ENCODE measurements around the gene ZNF212.
"Not testable (repeated sequence)": the region's sequence is repeated elsewhere in the genome, so short reads cannot be mapped to it uniquely, and the experiment has no call there.

ZNF212 gene

DNA sequence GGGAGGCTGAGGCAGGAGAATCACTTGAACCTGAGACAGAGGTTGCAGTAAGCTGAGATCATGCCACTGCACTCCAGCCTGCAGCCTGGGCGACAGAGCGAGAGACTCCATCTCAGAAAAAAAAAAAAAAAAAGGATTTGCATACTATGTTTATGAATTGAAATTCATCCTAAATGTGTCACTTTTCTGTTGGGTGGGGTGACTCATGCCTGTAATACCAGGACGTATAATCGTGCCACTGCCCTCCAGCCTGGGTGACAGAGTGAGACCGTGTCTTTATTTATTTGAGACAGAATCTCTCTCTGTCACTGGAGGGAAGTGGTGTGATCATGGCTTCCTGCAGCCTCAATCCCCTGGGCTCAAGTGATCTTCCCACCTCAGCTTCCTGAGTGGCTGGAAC is 5.8 kb downstream of the ZNF212 start:
- Histone ChIP-seq H3K27ac (replicated peaks) (no peak overlapping the region), H3K4me3 (replicated peaks; ENCODE audit: insufficient read depth, low read length) (no peak overlapping the region), H3K27me3 (ENCODE audit: insufficient read depth, poor library complexity, severe bottlenecking) (no peaks in the 10 kb centered on the region)
- TF ChIP-seq GABPA (IDR thresholded peaks at IDR 0.05; ENCODE audit: low read depth) (no peak), REST (IDR thresholded peaks at IDR 0.05; ENCODE audit: insufficient replicate concordance, low read depth) (no peak), POLR2AphosphoS5 (IDR thresholded peaks at IDR 0.05; ENCODE audit: low read depth) (no peak), SPI1 (IDR thresholded peaks at IDR 0.05; ENCODE audit: borderline replicate concordance, low read depth) (no peak)
- TF ChIP-seq, protein P1, sequence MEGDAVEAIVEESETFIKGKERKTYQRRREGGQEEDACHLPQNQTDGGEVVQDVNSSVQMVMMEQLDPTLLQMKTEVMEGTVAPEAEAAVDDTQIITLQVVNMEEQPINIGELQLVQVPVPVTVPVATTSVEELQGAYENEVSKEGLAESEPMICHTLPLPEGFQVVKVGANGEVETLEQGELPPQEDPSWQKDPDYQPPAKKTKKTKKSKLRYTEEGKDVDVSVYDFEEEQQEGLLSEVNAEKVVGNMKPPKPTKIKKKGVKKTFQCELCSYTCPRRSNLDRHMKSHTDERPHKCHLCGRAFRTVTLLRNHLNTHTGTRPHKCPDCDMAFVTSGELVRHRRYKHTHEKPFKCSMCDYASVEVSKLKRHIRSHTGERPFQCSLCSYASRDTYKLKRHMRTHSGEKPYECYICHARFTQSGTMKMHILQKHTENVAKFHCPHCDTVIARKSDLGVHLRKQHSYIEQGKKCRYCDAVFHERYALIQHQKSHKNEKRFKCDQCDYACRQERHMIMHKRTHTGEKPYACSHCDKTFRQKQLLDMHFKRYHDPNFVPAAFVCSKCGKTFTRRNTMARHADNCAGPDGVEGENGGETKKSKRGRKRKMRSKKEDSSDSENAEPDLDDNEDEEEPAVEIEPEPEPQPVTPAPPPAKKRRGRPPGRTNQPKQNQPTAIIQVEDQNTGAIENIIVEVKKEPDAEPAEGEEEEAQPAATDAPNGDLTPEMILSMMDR (IDR thresholded peaks at IDR 0.05; ENCODE audit: insufficient read depth, low read length), result no peak
- no peak for DNase-seq (ENCODE audit: low read depth in 1 of 2, low spot score in 1 of 2)

GRCh38 chr7:149245744-149246143 is 6.3 kb downstream of the ZNF212 start:
- H3K27ac ChIP-seq (replicated peaks), result no peak overlapping the region
- H3K27me3 ChIP-seq (ENCODE audit: insufficient read depth, poor library complexity, severe bottlenecking), result no peaks in the 10 kb centered on the region
- no peak for DNase-seq (ENCODE audit: low read depth in 1 of 2, low spot score in 1 of 2)
- TF ChIP-seq GABPA (IDR thresholded peaks at IDR 0.05; ENCODE audit: low read depth) (no peak), POLR2AphosphoS5 (IDR thresholded peaks at IDR 0.05; ENCODE audit: low read depth) (no peak), REST (IDR thresholded peaks at IDR 0.05; ENCODE audit: insufficient replicate concordance, low read depth) (no peak), SPI1 (IDR thresholded peaks at IDR 0.05; ENCODE audit: borderline replicate concordance, low read depth) (no peak)
- TF ChIP-seq, protein P1 (IDR thresholded peaks at IDR 0.05; ENCODE audit: insufficient read depth, low read length), result no peak
- no peak overlapping the region for H3K4me3 ChIP-seq (replicated peaks; ENCODE audit: insufficient read depth, low read length)

- DNase-seq (ENCODE audit: low read depth in 1 of 2, low spot score in 1 of 2), result no peak
- TF ChIP-seq GABPA (IDR thresholded peaks at IDR 0.05; ENCODE audit: low read depth), result no peak
- TF ChIP-seq SPI1 (IDR thresholded peaks at IDR 0.05; ENCODE audit: borderline replicate concordance, low read depth), result no peak
- TF ChIP-seq REST (IDR thresholded peaks at IDR 0.05; ENCODE audit: insufficient replicate concordance, low read depth), result no peak
- TF ChIP-seq POLR2AphosphoS5 (IDR thresholded peaks at IDR 0.05; ENCODE audit: low read depth), result no peak
- TF ChIP-seq, protein P1 (IDR thresholded peaks at IDR 0.05; ENCODE audit: insufficient read depth, low read length), result no peak
- no peaks in the 10 kb centered on the region for H3K27me3 ChIP-seq (ENCODE audit: insufficient read depth, poor library complexity, severe bottlenecking)
- H3K4me3 ChIP-seq (replicated peaks; ENCODE audit: insufficient read depth, low read length), result no peak overlapping the region
- no peak overlapping the region; the same call in 1 of the 2 replicates for H3K27ac ChIP-seq (replicated peaks)
These were observed 9.3 kb downstream of the ZNF212 start for GRCh38 chr7:149248777-149249176.

GRCh38 chr7:149250151-149250550 is 10.7 kb downstream of the ZNF212 start:
- H3K27me3 ChIP-seq (ENCODE audit: insufficient read depth, poor library complexity, severe bottlenecking); H3K4me3 ChIP-seq (replicated peaks; ENCODE audit: insufficient read depth, low read length); DNase-seq (ENCODE audit: low read depth in 1 of 2, low spot score in 1 of 2): not testable (repeated sequence)

DNA sequence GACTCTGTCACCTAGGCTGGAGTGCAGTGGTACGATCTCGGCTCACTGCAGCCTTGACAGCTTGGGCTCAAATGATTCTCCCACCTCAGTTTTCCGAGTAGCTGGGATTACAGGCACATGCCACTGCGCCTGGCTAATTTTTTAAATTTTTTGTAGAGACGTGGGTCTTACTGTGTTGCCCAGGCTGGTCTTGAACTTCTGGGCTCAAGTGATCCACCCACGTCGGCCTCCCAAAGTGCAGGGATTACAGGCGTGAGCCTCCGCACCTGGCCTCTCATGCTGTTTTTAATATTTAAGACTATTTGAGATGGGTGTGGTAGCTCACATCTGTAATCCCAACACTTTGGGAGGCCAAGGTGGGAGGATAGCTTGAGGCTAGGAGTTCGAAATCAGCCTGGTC is 12.1 kb downstream of the ZNF212 start:
- H3K27me3 ChIP-seq (ENCODE audit: insufficient read depth, poor library complexity, severe bottlenecking); DNase-seq (ENCODE audit: low read depth in 1 of 2, low spot score in 1 of 2); H3K4me3 ChIP-seq (replicated peaks; ENCODE audit: insufficient read depth, low read length); H3K27ac ChIP-seq (replicated peaks): not testable (repeated sequence)

More at GRCh38 chr7:149250151-149250550, 10.7 kb downstream of the ZNF212 start:
- not testable (repeated sequence) for H3K27ac ChIP-seq (replicated peaks)

All from HL-60 (cell line).